Neural cell (in vitro differentiated cells): Measurements from ENCODE around the gene CANT1.

Source experiments
- EP300 ChIP-seq: fragments of 450-650 bp; conservative IDR thresholded peaks from 2 replicates; pipeline ENCODE4 v1.6.1; 2014; ENCODE audit warnings: antibody characterized with exemption, mild to moderate bottlenecking, moderate library complexity; ENCODE audit not compliant: poor library complexity, severe bottlenecking
- EZH2 ChIP-seq: fragments of 200-600, 300-800 bp; shearing (Covaris generic), sonication (generic); IDR thresholded peaks from 2 replicates; pipeline ENCODE4 v1.6.1; 2014; ENCODE audit warnings: antibody characterized with exemption, low read length, borderline replicate concordance, mild to moderate bottlenecking; ENCODE audit not compliant: insufficient read depth, poor library complexity, severe bottlenecking
- POLR2AphosphoS5 ChIP-seq: IDR thresholded peaks from 2 replicates; pipeline ENCODE4 v1.6.1; 2012
- RAD21 ChIP-seq: fragments of 450-650 bp; conservative IDR thresholded peaks from 2 replicates; pipeline ENCODE4 v1.6.1; 2014; ENCODE audit warnings: antibody characterized with exemption, mild to moderate bottlenecking, moderate library complexity
- SMC3 ChIP-seq: fragments of 450-650 bp; conservative IDR thresholded peaks from 2 replicates; pipeline ENCODE4 v1.6.1; 2014; ENCODE audit warnings: antibody characterized with exemption, mild to moderate bottlenecking, moderate library complexity; ENCODE audit not compliant: poor library complexity
- TAF1 ChIP-seq: IDR thresholded peaks from 2 replicates; pipeline ENCODE4 v1.6.1; 2012; ENCODE audit warnings: low read depth
- TF ChIP-seq, protein P1 (sequence below): fragments of 450-650 bp; IDR thresholded peaks from 2 replicates; pipeline ENCODE4 v1.5.1; 2014; ENCODE audit warnings: antibody characterized with exemption, mild to moderate bottlenecking, moderate library complexity; ENCODE audit not compliant: poor library complexity, severe bottlenecking
- TF ChIP-seq, protein P2 (sequence below): IDR thresholded peaks from 2 replicates; pipeline ENCODE4 v1.6.1; 2012; ENCODE audit warnings: borderline replicate concordance

- TF ChIP-seq, protein P1, sequence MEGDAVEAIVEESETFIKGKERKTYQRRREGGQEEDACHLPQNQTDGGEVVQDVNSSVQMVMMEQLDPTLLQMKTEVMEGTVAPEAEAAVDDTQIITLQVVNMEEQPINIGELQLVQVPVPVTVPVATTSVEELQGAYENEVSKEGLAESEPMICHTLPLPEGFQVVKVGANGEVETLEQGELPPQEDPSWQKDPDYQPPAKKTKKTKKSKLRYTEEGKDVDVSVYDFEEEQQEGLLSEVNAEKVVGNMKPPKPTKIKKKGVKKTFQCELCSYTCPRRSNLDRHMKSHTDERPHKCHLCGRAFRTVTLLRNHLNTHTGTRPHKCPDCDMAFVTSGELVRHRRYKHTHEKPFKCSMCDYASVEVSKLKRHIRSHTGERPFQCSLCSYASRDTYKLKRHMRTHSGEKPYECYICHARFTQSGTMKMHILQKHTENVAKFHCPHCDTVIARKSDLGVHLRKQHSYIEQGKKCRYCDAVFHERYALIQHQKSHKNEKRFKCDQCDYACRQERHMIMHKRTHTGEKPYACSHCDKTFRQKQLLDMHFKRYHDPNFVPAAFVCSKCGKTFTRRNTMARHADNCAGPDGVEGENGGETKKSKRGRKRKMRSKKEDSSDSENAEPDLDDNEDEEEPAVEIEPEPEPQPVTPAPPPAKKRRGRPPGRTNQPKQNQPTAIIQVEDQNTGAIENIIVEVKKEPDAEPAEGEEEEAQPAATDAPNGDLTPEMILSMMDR, result no peak
- TF ChIP-seq EP300 (no peak), EZH2 (no peak), RAD21 (no peak), SMC3 (no peak), TAF1 (no peak), POLR2AphosphoS5 (no peak)
- TF ChIP-seq, protein P2, sequence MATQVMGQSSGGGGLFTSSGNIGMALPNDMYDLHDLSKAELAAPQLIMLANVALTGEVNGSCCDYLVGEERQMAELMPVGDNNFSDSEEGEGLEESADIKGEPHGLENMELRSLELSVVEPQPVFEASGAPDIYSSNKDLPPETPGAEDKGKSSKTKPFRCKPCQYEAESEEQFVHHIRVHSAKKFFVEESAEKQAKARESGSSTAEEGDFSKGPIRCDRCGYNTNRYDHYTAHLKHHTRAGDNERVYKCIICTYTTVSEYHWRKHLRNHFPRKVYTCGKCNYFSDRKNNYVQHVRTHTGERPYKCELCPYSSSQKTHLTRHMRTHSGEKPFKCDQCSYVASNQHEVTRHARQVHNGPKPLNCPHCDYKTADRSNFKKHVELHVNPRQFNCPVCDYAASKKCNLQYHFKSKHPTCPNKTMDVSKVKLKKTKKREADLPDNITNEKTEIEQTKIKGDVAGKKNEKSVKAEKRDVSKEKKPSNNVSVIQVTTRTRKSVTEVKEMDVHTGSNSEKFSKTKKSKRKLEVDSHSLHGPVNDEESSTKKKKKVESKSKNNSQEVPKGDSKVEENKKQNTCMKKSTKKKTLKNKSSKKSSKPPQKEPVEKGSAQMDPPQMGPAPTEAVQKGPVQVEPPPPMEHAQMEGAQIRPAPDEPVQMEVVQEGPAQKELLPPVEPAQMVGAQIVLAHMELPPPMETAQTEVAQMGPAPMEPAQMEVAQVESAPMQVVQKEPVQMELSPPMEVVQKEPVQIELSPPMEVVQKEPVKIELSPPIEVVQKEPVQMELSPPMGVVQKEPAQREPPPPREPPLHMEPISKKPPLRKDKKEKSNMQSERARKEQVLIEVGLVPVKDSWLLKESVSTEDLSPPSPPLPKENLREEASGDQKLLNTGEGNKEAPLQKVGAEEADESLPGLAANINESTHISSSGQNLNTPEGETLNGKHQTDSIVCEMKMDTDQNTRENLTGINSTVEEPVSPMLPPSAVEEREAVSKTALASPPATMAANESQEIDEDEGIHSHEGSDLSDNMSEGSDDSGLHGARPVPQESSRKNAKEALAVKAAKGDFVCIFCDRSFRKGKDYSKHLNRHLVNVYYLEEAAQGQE, result no peak
Measured at GRCh38 chr17:78944026-78944425, 65.5 kb downstream of the CANT1 start.
